H1 (cell line): ENCODE data around the gene FGF19.

Experiments used
- EP300 ChIP-seq, 2 experiments: IDR thresholded peaks; 1 replicate in 1 of 2; 2 replicates in 1 of 2; pipeline ENCODE4 v1.6.1; 2011 to 2012; ENCODE audit warnings: low read depth in 2 of 2, low read length in 2 of 2, mild to moderate bottlenecking in 2 of 2, borderline replicate concordance in 1 of 2, inconsistent platforms in 1 of 2, moderate library complexity in 1 of 2
- EZH2 ChIP-seq: fragments of 200-600 bp; sonication (generic); IDR thresholded peaks from 2 replicates; pipeline ENCODE4 v1.7.1; 2012; ENCODE audit warnings: low read depth, mild to moderate bottlenecking, moderate library complexity, low read length, inconsistent platforms; ENCODE audit not compliant: severe bottlenecking
- JUND ChIP-seq: IDR thresholded peaks from 2 replicates; pipeline ENCODE4 v1.6.1; 2011; ENCODE audit warnings: mild to moderate bottlenecking, improper control_type of control experiment, low read length
- KDM5A ChIP-seq: fragments of 200-600 bp; IDR thresholded peaks from 2 replicates; pipeline ENCODE4 v1.7.1; 2012; ENCODE audit warnings: mild to moderate bottlenecking, low read length, inconsistent platforms, mixed read lengths
- PHF8 ChIP-seq: fragments of 200-600 bp; sonication (generic); conservative IDR thresholded peaks from 2 replicates; pipeline ENCODE4 v1.7.1; 2012; ENCODE audit warnings: low read depth, mild to moderate bottlenecking, inconsistent platforms, low read length, moderate library complexity
- POLR2A ChIP-seq, 2 experiments: IDR thresholded peaks; 1 replicate in 1 of 2; 2 replicates in 1 of 2; pipeline ENCODE4 v1.6.1; 2011; ENCODE audit warnings: low read depth in 2 of 2, low read length in 2 of 2, mild to moderate bottlenecking in 2 of 2; ENCODE audit errors: control extremely low read depth in 1 of 2
- TAF1 ChIP-seq: IDR thresholded peaks from 2 replicates; pipeline ENCODE4 v1.6.1; 2011; ENCODE audit warnings: mild to moderate bottlenecking, low read depth, low read length
- TF ChIP-seq, protein P1 (sequence below), 3 experiments: IDR thresholded peaks; 1 replicate in 2 of 3; 2 replicates in 1 of 3; pipeline versions ENCODE4 v1.5.1 to v1.6.1; 2011; ENCODE audit warnings: low read length in 3 of 3, mild to moderate bottlenecking in 3 of 3, inconsistent platforms in 2 of 3, low read depth in 1 of 3, moderate library complexity in 1 of 3; ENCODE audit not compliant: insufficient read depth in 1 of 3; ENCODE audit errors: control extremely low read depth in 1 of 3
- TF ChIP-seq, protein P2 (sequence below): IDR thresholded peaks from 2 replicates; pipeline ENCODE4 v1.6.1; 2011; ENCODE audit warnings: low read length, improper control_type of control experiment

DNA sequence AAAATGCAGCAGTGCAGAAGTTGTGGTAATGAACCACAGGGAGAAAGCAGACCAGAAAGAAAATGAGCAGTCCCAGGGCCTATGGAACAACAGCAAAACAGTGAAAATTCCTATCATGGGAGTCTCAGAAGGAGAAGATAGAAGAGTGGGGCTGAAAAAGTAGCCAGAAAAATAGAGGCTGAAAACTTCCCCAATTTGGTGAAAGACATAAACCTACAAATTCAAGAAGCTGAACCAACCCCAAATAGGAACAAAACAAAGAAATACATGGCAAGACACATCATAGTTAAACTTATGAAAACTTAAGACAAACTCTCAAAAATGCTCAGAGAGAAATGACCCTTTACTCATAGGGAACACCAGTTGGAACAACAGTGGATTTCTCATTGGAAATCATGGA, 11.4 kb downstream of the FGF19 start:
- TF ChIP-seq, protein P1, sequence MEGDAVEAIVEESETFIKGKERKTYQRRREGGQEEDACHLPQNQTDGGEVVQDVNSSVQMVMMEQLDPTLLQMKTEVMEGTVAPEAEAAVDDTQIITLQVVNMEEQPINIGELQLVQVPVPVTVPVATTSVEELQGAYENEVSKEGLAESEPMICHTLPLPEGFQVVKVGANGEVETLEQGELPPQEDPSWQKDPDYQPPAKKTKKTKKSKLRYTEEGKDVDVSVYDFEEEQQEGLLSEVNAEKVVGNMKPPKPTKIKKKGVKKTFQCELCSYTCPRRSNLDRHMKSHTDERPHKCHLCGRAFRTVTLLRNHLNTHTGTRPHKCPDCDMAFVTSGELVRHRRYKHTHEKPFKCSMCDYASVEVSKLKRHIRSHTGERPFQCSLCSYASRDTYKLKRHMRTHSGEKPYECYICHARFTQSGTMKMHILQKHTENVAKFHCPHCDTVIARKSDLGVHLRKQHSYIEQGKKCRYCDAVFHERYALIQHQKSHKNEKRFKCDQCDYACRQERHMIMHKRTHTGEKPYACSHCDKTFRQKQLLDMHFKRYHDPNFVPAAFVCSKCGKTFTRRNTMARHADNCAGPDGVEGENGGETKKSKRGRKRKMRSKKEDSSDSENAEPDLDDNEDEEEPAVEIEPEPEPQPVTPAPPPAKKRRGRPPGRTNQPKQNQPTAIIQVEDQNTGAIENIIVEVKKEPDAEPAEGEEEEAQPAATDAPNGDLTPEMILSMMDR (IDR thresholded peaks at IDR 0.05; ENCODE audit: control extremely low read depth in 1 of 3, insufficient read depth in 1 of 3, low read depth in 1 of 3, low read length in 3 of 3) = no peak
- no peak for TF ChIP-seq TAF1
- TF ChIP-seq, protein P2, sequence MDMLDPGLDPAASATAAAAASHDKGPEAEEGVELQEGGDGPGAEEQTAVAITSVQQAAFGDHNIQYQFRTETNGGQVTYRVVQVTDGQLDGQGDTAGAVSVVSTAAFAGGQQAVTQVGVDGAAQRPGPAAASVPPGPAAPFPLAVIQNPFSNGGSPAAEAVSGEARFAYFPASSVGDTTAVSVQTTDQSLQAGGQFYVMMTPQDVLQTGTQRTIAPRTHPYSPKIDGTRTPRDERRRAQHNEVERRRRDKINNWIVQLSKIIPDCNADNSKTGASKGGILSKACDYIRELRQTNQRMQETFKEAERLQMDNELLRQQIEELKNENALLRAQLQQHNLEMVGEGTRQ = no peak
- TF ChIP-seq POLR2A (IDR thresholded peaks at IDR 0.05; ENCODE audit: control extremely low read depth in 1 of 2, low read depth in 2 of 2, low read length in 2 of 2) = no peak
- TF ChIP-seq JUND = no peak
- TF ChIP-seq KDM5A = no peak
- no peak for TF ChIP-seq EP300 (IDR thresholded peaks at IDR 0.05; ENCODE audit: borderline replicate concordance in 1 of 2, low read depth in 2 of 2, low read length in 2 of 2)
- TF ChIP-seq EZH2 = no peak
- TF ChIP-seq PHF8 = no peak
